GM12892 (cell line): ENCODE data around the gene ZPBP2. TPM values are rescaled to one million over a fixed set of nuclear protein-coding genes. Genes with fewer than 3 reads are reported as not detected.
A peak's percentile ranks its signal among the peaks of the same experiment; 100 is the strongest.

Source experiments
- DNase-seq: peaks from one replicate; pipeline ENCODE4 v3.0.0; 2011; ENCODE audit not compliant: insufficient read length
- FAIRE-seq: peaks from 2 replicates; lab custom pipeline; 2011; peaks lifted over from hg19 to GRCh38; lab: Jason Lieb, UNC
- POLR2A ChIP-seq: IDR thresholded peaks from 2 replicates; pipeline ENCODE4 v1.6.1; 2011; ENCODE audit warnings: low read depth, low read length, control low read depth
- POLR2AphosphoS5 ChIP-seq: IDR thresholded peaks from 2 replicates; pipeline ENCODE4 v1.6.1; 2011; ENCODE audit warnings: low read depth, low read length, control low read depth
- TAF1 ChIP-seq: IDR thresholded peaks from 2 replicates; pipeline ENCODE4 v1.6.1; 2011; ENCODE audit warnings: low read depth, mild to moderate bottlenecking, control low read depth, low read length, borderline replicate concordance
- polyA plus RNA-seq: library from polyadenylated mRNA; unstranded; fragments of >200 nt; gene quantifications from one replicate; pipeline ENCODE4 v1.2.1, GENCODE V29; 2012; ENCODE audit warnings: missing spikeins, inconsistent platforms; ENCODE audit not compliant: missing spikeins

Gene ZPBP2, protein sequence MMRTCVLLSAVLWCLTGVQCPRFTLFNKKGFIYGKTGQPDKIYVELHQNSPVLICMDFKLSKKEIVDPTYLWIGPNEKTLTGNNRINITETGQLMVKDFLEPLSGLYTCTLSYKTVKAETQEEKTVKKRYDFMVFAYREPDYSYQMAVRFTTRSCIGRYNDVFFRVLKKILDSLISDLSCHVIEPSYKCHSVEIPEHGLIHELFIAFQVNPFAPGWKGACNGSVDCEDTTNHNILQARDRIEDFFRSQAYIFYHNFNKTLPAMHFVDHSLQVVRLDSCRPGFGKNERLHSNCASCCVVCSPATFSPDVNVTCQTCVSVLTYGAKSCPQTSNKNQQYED
- polyA plus RNA-seq = 3.1 TPM

DNA sequence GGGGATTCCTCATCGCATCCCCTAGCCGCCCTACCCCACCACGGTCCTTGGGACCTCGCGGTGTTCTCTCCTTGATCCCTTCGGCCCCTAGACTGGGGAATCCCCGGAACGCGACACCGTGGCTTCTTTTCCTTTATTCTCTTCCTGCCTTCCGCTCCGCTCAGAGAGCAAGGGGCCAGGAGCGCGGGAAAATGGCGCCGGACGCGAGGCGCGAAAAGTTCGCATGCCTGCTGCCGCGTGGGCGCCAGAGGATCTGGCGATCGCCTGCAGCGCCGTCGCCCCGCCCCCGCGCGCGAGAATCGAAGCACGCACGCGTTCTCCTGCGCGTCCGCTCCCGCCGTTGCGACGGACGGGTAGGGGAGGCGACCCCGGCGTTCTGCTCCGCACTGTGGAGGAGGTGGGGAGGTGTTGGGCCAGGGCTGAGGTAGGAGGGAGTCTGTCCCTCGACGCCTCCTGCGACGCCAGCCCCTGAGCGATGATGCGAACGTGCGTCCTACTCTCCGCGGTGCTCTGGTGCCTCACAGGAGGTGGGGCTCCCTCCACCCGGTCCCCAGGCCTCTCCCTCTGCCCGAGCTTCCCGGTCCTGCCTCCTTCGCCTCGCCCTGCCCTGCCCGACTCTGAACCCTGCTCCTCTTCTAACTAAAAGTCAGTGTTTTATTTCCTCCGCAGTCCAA, at the start of gene ZPBP2:
ZPBP2 (plus strand) TSS at position 323 of the 674 bp plus-strand sequence; CDS start at position 476, 153 bp downstream.
- FAIRE-seq = no peak
- DNase-seq = peak; percentile 24
- TF ChIP-seq TAF1 (peak; percentile 77), POLR2AphosphoS5 (peak; percentile 26; the same call in 1 of the 2 replicates), POLR2A (no peak; the same call in 1 of the 2 replicates)

DNA sequence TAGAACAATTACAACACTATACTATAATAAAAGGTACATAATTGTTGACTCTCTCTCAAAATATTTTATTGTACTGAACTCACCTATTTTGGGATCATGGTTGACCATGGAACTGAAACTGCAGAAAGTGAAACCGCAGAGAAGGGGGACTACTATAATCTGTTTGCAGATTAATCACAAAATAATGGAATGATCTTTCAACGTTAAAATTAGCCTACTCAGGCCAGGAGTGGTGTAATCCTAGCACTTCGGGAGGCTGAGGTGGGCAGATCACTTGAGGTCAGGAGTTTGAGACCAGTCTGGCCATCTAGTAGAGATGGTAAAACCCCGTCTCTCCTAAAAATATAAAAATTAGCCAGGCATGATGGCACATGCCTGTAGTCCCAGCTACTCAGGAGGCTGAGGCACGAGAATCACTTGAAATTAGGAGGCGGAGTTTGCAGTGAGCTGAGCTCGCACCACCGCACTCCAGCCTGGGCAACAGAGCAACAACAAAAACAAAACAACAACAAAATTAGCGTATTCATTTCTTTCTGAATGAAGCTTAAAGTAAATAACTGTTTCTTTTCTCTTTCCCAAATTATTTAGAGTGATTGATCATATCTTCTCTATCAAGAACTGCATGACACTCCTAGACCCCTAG, 49.5 kb upstream of the ZPBP2 start:
- TF ChIP-seq POLR2A = no peak
- FAIRE-seq = peak; percentile 46
- no peak for DNase-seq

DNA sequence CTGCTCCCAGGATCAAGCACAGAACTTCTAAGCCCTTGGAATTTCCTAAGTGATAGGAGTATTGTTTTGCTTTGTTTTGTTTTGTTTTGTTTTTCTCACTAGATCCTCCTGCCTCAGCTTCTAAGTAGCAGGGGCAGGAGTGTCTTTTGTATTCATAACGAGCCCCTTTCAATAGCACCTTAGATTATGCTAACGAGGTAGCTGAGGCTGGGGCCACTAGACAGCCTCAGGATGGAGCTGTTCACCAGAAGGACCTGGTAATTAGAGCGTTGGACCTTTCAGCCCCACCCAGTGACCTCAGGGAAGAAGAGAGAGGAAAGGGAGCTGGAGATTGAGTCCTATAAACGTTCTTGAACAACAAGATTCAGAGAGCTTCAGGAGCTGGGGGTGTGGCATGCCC, 47.5 kb upstream of the ZPBP2 start:
- FAIRE-seq (peak; percentile 68), DNase-seq (no peak)
- TF ChIP-seq TAF1 (no peak), POLR2AphosphoS5 (no peak), POLR2A (no peak)

DNA sequence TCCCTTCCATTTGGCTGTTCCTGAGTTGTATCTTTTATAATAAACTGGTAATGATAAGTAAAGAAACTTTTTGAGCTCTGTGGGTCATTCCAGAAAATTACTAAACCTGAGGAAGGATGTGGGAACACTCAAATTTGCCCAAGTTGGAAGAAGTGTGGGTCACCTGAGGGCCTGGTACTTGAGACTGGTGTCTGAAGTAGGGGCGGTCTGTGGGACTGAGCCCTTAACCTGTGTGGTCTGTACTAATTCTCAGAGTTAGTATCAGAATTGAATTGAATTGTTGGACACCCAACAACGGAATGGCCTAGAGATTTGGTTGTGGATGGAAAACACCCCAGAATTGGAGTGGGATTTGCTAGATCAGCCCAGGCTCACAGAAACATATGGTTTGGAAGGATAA, 47.0 kb upstream of the ZPBP2 start:
- DNase-seq (no peak), FAIRE-seq (no peak)

DNA sequence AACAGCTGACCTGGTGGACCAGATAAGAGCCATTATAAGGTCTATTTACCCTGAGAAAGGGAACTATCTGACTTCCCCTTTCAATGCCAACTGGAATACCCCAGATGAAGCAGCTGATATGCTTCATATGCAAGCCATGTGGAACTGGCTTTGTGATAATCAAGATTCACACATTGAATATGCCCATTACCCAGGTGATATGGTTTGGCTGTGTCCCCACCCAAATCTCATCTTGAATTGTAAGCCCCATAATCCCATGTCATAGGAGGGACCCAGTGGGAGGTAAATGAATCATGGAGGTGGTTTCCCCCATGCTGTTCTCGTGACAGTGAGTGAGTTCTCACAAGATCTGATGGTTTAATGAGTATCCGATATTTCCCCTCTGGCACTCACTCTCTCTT, 46.0 kb upstream of the ZPBP2 start:
- TF ChIP-seq TAF1 (no peak), POLR2A (no peak), POLR2AphosphoS5 (no peak)
- DNase-seq (no peak), FAIRE-seq (peak; percentile 30)

More for the DNA sequence above, 47.0 kb upstream of the ZPBP2 start:
- TF ChIP-seq POLR2A = no peak

DNA sequence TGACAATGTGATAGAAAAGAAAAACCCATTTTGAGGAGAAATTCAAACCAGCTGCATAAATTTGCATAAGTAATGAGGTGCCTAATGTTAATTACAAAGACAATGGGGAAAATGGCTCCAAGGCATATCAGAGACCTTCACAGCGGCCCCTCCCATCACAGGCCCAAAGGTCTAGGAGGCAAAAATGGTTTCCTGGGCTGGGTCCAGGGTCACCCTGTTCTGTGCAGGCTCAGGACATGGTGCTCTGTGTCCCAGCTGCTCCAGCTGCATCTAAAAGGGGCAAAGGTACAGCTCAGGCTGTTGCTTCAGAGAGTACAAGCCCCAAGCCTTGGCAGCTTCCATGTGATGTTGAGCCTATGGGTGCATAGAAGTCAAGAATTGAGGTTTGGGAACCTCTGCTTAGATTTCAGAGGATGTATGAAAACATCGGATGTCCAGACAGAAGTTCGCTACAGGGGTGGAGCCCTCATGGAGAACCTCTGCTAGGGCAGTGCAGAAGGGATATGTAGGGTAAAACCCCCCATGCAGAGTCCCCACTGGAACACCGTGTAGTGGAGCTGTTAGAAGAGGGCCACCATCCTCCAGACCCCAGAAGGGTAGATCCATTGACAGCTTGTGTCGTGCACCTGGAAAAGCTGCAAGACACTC, 44.5 kb upstream of the ZPBP2 start:
- FAIRE-seq (no peak), DNase-seq (no peak)
- TF ChIP-seq POLR2A = no peak
- no peak for TF ChIP-seq TAF1
- TF ChIP-seq POLR2AphosphoS5 = no peak

DNA sequence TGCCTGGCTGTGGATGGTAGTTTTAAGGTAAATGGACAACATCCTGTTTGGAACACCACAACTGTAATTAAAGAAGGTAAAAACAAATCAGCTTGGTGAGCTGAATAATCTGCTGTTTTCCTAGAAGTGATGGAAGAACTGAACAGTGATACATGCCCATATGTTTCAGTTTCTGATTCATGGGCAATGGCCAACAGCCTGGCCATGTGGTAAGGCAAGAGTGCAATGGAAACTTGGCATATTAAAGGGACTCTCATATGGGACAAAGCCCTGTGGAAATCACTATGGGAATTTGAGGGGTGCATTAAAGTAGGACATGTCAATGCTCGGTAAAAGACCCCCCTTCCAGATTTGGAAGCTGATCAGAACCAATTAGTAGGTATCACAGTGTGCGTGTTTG, 41.7 kb upstream of the ZPBP2 start:
- DNase-seq = no peak
- TF ChIP-seq POLR2A (no peak), POLR2AphosphoS5 (no peak), TAF1 (no peak)
- FAIRE-seq = no peak

DNA sequence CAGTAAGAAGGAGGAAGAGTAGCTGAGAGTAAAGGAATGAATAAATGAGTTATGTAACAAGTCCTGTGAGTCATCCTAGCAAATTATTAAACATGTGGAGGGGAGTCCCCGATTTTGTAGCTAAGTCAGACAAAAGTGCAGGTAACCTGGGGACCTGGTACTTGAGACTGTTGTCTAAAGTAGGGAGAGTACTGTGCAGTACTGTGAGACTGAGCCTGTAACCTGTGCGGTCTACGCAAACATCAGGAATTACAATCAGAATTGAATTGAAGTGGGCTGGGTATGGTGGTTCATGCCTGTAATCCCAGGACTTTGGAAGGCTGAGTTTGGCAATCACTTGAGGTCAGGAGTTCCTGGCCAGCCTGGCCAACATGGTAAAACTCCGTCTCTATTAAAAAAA, 39.6 kb upstream of the ZPBP2 start:
- DNase-seq (no peak), FAIRE-seq (peak; percentile 50)
- TF ChIP-seq POLR2A (no peak), POLR2AphosphoS5 (no peak), TAF1 (no peak)

DNA sequence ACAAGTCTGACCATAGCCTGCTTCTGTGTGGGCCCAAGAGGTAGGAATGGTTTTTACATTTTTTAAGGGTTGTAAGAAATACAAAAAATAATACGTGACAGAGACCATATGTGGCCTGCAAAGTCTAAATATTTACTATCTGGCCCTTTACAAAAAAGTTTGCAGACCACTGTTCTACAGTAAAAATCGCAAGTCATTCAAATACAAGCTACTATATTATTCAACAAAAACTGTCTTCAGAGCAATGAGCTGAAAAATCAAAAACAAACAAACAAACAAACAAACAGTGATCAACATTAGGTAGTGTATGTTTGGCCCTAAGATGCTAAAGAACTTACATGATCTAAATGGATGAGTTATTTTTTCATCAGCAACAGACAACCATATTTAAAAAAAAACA, 36.4 kb upstream of the ZPBP2 start:
- no peak for DNase-seq
- FAIRE-seq = no peak
- TF ChIP-seq POLR2AphosphoS5 = no peak
- TF ChIP-seq POLR2A = no peak
- no peak for TF ChIP-seq TAF1

DNA sequence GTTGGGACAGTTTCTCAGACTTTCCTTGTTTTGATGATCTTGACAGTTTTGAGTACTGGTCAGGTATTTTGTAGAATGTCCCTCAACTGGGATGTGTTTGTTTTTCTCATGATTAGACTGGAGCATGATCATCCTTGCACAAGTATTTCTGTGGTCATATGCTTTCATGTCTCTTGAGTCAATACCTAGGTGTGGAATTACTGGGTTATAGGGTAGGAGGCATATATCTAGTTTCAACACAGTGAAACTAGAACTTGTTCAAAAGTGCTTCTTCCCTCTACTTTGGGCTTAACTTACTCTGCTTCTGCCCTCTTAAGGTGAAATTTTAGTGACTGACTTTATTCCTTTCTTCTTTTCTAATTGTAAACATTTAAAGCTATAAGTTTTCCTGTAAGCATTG, 34.0 kb upstream of the ZPBP2 start:
- TF ChIP-seq TAF1 = no peak
- no peak for TF ChIP-seq POLR2AphosphoS5
- TF ChIP-seq POLR2A = no peak
- FAIRE-seq (peak; percentile 73), DNase-seq (no peak)

DNA sequence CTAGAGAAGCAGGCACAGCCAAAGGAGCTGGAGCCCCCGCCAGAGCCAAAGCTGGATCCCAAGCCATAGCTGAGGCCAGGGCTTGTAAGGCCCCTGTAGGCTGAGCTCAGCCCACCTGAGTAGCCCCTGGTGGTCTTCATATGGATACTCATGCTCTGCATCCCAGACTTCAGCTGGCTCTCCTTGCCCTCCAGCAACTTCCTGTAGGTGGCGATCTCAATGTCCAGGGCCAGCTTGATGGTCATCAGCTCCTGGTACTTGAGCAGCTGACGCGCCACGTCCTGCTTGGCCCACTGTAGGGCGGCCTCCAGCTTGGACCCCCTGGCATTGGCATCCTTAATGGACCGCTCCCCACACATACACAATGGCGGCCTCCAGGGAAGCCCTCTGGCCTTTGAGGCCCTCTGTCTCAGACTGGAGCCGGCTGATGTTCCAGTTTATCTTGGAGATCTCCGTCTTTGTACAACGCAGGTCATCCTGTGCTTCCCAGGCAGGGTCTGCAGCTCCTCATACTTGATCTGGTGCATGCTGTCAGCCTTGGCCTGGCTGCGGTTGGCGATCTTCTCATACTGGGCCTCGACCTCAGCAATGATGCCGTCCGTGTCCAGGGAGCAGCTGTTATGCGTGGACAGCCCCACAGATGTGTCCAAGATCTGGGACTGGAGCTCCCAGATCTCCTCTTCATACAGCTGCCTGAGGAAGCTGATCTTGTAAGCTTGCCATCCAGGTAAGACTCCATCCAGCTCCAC, 32.8 kb upstream of the ZPBP2 start:
- TF ChIP-seq TAF1 (no peak), POLR2AphosphoS5 (no peak), POLR2A (peak; percentile 60)
- no peak for DNase-seq
- no peak for FAIRE-seq
